CD4-positive, alpha-beta T cell treated with Interleukin-17A for 1 hour (primary cell): ENCODE data around the gene ERFE.

Source experiments
- DNase-seq: peaks from one replicate; pipeline ENCODE4 v3.0.0-alpha.2; 2020

Gene ERFE

DNA sequence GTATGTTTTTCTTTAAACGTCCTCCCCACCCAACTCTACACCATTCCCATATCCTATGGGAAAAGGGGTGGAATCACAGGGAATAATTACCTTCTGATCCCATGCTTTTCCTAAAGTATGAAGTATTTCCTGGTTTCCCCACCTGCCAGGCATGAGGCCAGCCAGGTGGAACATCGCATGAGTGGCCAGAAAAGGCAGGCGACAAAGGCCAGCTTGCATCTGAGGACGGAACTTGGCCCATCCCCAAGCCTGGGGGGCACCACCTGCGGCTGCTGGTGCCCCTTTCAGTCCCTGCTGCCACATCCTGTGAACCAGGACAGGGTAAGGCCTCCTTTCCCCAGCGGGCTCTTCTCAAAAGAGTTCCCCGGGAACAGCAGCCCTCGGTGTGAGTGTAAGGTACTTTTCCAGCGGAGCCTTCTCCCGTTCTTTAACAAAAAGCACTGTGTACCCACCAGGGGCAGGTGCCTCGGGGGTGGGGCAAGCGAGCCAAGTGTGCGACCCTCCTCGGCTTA, 1.2 kb upstream of the ERFE start:
- DNase-seq: no peak

DNA sequence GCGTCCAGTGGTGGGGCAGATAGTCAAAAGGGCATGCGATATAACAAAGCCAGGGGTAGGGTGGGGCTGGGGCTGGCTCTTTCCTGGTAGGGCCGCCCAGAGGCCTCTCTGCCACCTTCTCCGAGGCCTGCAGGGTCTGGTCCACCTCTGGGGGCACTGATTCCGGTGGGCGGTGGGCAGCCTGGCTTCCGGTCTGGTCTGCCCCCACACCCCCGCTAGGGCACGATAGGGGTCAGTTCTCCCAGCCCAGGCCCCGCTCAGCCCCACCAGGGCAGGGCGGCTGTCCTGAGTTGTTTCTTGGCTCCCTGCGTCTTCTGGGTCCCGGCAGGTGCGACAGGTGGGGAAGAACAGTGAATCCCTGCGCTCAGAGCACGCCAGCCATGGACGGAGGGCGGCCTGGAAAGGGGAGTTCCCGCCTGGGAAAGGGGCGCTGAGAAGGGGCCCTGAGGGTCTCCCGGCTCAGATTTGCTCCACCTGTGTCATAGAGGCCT, 707 bp upstream of the ERFE start:
- DNase-seq: no peak

GRCh38 chr2:238159071-238159539, 335 bp downstream of the ERFE start:
- no peak for DNase-seq

DNA sequence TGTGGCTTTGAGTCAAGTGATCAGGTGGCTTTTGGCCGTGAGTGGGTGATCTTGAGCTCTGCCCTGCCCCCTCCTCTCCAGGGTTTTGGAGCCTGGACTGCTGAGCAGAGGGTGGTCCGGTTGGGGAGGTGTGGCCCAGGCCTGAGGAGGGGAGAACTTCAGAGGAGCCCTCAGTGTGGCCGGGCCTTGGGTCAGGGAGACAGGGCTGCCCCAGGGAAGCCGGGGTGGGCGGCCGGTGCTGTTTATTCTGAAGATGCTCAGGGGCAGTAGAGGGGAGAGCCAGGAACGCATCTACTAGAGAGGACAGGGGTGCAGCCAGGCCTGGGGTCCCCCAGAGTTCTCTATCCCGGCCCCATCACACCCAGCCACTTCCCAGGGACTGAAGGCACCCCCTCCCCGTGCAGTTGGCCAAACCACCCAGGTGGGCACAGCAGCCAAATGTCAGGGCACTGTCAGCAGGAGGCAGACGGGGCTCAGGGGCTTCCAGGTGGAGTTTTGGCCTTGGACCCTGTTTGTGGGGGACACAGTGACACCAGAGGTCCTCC, 963 bp downstream of the ERFE start:
- no peak for DNase-seq

GRCh38 chr2:238160206-238161129, 1.7 kb downstream of the ERFE start:
- DNase-seq: no peak

GRCh38 chr2:238161291-238162051, 2.7 kb downstream of the ERFE start:
- DNase-seq: no peak

DNA sequence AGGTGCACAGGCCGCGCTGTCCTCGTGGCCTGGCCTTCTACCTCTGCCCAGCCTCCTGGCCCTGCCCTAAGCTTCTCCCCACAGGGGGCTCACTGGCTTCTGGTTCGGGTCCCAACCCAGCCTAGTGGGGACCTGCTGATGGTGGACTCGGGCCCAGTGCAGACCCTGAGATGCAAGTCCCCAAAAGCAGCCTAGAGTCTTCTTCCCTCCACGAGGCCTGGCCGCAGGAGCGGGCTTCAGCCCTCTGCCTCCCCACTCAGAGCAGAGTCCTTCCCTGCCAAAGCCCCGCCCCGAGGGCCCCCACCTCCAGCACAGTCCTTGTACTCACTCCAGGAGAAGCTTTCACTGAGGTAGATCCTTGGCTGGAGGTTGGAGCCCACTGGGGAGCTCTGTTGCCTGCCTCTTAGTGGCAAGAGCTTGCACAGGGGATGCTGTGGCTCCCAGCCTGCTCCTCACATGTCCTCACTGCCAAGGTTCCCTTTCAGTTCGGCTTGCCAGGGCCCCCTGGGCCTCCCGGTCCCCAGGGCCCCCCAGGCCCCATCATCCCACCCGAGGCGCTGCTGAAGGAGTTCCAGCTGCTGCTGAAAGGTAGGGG, 3.6 kb downstream of the ERFE start:
- DNase-seq: no peak

GRCh38 chr2:238162846-238163441, 4.2 kb downstream of the ERFE start:
- DNase-seq: no peak

DNA sequence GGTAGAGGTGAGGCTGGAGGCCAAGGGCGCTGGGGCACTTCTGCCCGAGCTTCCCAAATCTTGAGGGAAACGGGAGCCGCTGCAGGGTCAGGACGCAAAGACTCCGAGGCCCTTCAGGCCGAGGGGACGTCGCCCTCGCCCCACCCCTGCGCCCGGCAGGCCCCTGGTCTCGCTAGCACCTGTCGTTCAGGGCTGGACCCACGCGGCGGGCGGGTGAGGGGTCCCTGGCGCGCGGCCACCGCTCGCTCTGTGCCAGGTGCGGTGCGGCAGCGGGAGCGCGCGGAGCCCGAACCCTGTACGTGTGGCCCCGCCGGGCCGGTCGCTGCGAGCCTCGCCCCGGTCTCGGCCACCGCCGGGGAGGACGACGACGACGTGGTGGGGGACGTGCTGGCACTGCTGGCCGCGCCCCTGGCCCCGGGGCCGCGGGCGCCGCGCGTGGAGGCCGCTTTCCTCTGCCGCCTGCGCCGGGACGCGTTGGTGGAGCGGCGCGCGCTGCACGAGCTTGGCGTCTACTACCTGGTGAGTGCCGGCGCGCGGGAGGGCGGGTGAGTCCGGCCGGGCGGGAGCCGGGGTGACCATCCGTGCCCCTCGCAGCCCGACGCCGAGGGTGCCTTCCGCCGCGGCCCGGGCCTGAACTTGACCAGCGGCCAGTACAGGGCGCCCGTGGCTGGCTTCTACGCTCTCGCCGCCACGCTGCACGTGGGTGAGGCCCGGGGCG, 4.9 kb downstream of the ERFE start:
- no peak for DNase-seq

GRCh38 chr2:238164906-238165287, 6.1 kb downstream of the ERFE start:
- DNase-seq: no peak

GRCh38 chr2:238165288-238165921, 6.6 kb downstream of the ERFE start:
- no peak for DNase-seq

DNA sequence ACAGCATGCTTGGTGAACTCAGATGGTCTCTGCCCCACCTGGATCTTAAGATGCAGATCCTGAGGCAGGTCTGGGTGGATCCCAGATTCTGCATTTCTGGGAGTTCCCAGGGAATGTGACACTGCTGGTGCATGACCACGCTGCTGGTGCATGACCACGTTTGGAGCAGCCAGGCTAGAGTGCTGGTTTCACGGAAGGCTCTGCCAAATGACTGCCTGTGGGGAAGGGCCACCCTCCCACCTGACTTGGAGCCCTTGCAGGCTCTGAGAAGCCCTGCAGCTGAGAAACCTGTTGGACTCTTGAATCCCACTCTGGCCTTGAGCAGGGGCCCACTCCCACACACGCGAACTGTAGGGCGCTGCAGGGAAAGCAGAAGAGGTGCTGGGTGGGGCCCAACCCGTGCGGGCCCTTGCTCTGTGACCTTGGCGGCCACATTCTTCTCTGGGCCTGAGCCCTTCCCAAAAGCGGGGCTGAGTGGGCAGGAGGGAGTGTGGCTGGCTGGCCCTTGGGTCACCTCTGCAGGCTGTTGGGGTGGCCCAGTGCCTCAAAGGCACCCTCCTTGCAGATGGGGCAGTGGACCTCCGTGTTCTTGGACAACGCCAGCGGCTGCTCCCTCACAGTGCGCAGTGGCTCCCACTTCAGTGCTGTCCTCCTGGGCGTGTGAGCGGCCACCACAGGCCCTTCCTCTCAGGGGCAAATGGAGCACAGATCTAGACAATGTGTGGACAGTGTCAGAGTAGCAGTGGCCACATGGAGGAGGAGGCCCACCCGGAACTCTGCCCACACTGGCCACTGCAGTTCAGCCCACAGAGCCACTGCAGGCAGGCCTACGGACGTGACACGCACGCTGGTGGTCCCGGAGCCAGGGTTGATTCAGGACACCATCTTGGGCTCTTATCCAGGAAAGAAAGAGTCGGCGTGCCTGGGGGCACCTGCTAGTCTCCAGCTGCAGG, 7.9 kb downstream of the ERFE start:
- DNase-seq: no peak

DNA sequence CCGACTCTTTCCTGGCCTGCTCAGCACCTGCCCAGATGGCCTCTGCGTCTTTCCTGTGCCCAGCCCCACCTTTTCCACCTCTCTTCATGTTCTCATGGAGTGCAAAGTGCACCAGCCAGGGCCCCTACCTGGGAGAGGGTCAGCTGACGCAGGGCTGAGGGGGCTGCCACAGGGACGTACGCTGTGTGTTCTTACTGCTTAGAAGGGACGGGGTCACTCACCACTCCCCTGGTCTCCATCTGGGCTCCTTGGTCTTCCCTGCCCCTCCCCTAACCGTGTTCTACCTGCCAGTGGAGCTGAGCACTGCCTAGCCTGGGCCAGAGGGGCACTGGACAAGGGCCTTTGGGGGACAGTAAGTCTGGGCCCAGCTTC, 8.6 kb downstream of the ERFE start:
- no peak for DNase-seq

- DNase-seq: no peak
Observed at GRCh38 chr2:238167761-238168160, 9.0 kb downstream of the ERFE start.

- DNase-seq: no peak
Observed at GRCh38 chr2:238168196-238169047, 9.7 kb downstream of the ERFE start.

DNA sequence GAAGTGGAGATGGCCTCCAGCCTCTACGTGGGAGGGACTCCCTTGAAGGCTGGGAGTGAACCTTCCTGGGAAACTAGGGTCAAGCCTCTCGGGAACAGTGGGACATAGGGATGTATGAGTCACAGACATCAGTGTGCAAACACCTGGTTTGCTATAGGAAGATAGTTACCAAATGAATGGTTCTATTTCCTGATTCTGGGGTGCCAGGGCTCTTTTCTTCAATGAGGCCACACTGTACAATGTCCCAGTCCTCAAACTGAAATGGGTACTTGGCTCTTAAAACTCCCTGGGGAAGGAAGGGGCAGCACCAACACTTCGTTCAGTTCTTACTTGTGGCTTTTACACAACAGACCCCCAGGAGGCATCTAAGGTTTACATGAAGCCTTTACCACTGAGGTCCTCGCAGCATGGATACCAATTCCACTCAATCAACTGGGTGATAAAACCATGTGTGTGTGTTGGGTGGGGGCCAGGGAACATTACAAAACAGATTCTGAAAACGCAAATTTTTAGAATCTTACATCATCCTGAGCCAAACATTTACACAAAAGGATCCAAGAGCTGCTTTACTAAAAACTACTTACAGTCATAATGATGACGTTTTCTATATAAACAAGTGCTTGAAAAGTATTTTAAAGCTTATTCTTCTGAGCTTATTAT, 10.4 kb downstream of the ERFE start:
- no peak for DNase-seq

GRCh38 chr2:238169708-238170251, 11.0 kb downstream of the ERFE start:
- DNase-seq: no peak

DNA sequence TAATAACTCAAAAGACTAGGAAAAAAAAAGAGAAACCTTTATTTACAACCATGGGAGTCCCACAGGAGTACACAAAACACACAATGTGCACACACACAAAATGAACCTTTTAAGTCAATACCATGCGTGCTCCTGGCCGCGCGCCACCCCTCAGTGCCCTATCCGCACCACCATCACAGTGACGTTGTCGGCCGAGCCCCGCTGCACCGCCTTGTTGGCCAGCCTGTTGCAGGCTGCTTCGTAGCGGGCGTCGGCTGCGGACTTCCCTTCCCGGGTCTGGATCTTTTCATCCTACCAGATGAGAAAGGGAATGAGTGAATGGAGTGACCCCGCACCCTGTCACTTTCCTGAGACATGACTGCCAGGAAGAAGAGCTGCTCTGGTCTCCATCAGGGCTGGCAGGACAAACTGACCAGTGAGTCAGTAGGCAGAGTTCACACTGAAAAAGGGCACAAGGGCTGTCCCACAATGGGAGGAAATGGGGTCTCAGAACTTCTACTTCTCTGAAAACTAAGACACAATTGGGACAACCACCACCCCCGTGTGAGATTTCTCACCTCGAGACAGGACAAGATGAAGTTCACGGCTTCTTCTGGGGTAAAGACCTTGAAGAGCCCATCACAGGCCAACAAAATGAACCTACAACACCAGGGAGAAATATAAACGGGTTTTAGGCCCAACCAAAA, 11.8 kb downstream of the ERFE start:
- no peak for DNase-seq
